H9 (cell line): ENCODE results near the gene PFDN2. TPM values are rescaled to one million over a fixed set of nuclear protein-coding genes. Genes with fewer than 3 reads are reported as not detected.

Experiments used
- DNase-seq: peaks from one replicate; pipeline ENCODE4 v3.0.0-alpha.2; 2017
- H2AFZ ChIP-seq: one replicate; pipeline ENCODE4 v1.6.1; 2013; ENCODE audit warnings: mild to moderate bottlenecking, low read length, control low read depth, moderate library complexity
- H2AK5ac ChIP-seq: 2 replicates; pipeline ENCODE4 v1.6.1; 2013; ENCODE audit warnings: low read length, control low read depth, mixed read lengths; ENCODE audit not compliant: insufficient read length
- H2BK120ac ChIP-seq: one replicate; pipeline ENCODE4 v1.6.1; 2013; ENCODE audit warnings: low read depth, mild to moderate bottlenecking, low read length, control low read depth, inconsistent platforms; ENCODE audit not compliant: poor library complexity, severe bottlenecking
- H2BK12ac ChIP-seq: 2 replicates; pipeline ENCODE4 v1.6.1; 2013; ENCODE audit warnings: low read length, control low read depth, mixed read lengths, low read depth; ENCODE audit not compliant: insufficient read length
- H2BK15ac ChIP-seq: 2 replicates; pipeline ENCODE4 v1.6.1; 2013; ENCODE audit warnings: low read depth, low read length, control low read depth
- H2BK20ac ChIP-seq: one replicate; pipeline ENCODE4 v1.6.1; 2013; ENCODE audit warnings: low read depth, mild to moderate bottlenecking, low read length, control low read depth, inconsistent platforms; ENCODE audit not compliant: poor library complexity, severe bottlenecking
- H2BK5ac ChIP-seq: 2 replicates; pipeline ENCODE4 v1.6.1; 2013; ENCODE audit warnings: low read length, control low read depth, mixed read lengths; ENCODE audit not compliant: insufficient read length
- H3K14ac ChIP-seq: 2 replicates; pipeline ENCODE4 v1.6.1; 2013; ENCODE audit warnings: low read length, control low read depth; ENCODE audit not compliant: insufficient read depth
- H3K18ac ChIP-seq: 2 replicates; pipeline ENCODE4 v1.6.1; 2013; ENCODE audit warnings: low read depth, mild to moderate bottlenecking, mixed read lengths, low read length, control low read depth; ENCODE audit not compliant: insufficient read length
- H3K23ac ChIP-seq: 2 replicates; pipeline ENCODE4 v1.6.1; 2013; ENCODE audit warnings: low read length, control low read depth, mixed read lengths, low read depth; ENCODE audit not compliant: insufficient read length
- H3K23me2 ChIP-seq: 2 replicates; pipeline ENCODE4 v1.6.1; 2013; ENCODE audit warnings: low read depth, mild to moderate bottlenecking, mixed read lengths, low read length, control low read depth; ENCODE audit not compliant: insufficient read length, poor library complexity, severe bottlenecking
- H3K27ac ChIP-seq: 2 replicates; pipeline ENCODE4 v1.5.1; 2013; ENCODE audit warnings: low read length, control low read depth, mixed read lengths, low read depth; ENCODE audit not compliant: insufficient read length
- H3K27me3 ChIP-seq: 2 replicates; pipeline ENCODE4 v1.6.1; 2013; ENCODE audit warnings: low read length, control low read depth, inconsistent platforms; ENCODE audit not compliant: insufficient read depth
- H3K4ac ChIP-seq: 2 replicates; pipeline ENCODE4 v1.6.1; 2013; ENCODE audit warnings: low read depth, mild to moderate bottlenecking, control low read depth, inconsistent platforms, low read length, moderate library complexity
- H3K4me1 ChIP-seq: 2 replicates; pipeline ENCODE4 v1.6.1; 2013; ENCODE audit warnings: low read length, control low read depth, inconsistent platforms; ENCODE audit not compliant: insufficient read depth
- H3K4me2 ChIP-seq: 2 replicates; pipeline ENCODE4 v1.6.1; 2013; ENCODE audit warnings: low read length, control low read depth, mixed read lengths; ENCODE audit not compliant: insufficient read length, insufficient read depth
- H3K56ac ChIP-seq: 2 replicates; pipeline ENCODE4 v1.6.1; 2013; ENCODE audit warnings: low read depth, mild to moderate bottlenecking, mixed read lengths, low read length, control low read depth; ENCODE audit not compliant: insufficient read length
- H3K79me1 ChIP-seq: 2 replicates; pipeline ENCODE4 v1.6.1; 2013; ENCODE audit warnings: low read depth, mild to moderate bottlenecking, moderate library complexity, low read length, control low read depth, inconsistent platforms; ENCODE audit not compliant: insufficient read depth, poor library complexity, severe bottlenecking
- H3K79me2 ChIP-seq: 2 replicates; pipeline ENCODE4 v1.6.1; 2013; ENCODE audit warnings: low read length, control low read depth, inconsistent platforms; ENCODE audit not compliant: insufficient read depth
- H3K9ac ChIP-seq: 2 replicates; pipeline ENCODE4 v1.6.1; 2013; ENCODE audit warnings: low read length, control low read depth, mixed read lengths; ENCODE audit not compliant: insufficient read length; ENCODE audit errors: extremely low read depth
- H3K9me3 ChIP-seq: one replicate; pipeline ENCODE4 v1.6.1; 2013; ENCODE audit warnings: low read depth, low read length, inconsistent platforms; ENCODE audit not compliant: control insufficient read depth
- H3T11ph ChIP-seq: one replicate; pipeline ENCODE4 v1.6.1; 2013; ENCODE audit warnings: mild to moderate bottlenecking, low read length, control low read depth, inconsistent platforms
- H4K20me1 ChIP-seq: one replicate; pipeline ENCODE4 v1.6.1; 2013; ENCODE audit not compliant: control insufficient read depth, insufficient read length, insufficient read depth
- H4K5ac ChIP-seq: 2 replicates; pipeline ENCODE4 v1.6.1; 2013; ENCODE audit warnings: low read depth, mild to moderate bottlenecking, mixed read lengths, low read length, control low read depth; ENCODE audit not compliant: insufficient read length
- H4K8ac ChIP-seq: replicated peaks from 2 replicates; pipeline ENCODE4 v1.6.1; 2013; ENCODE audit warnings: low read length, control low read depth, mixed read lengths, low read depth; ENCODE audit not compliant: insufficient read length
- H4K91ac ChIP-seq: 2 replicates; pipeline ENCODE4 v1.6.1; 2013; ENCODE audit warnings: low read depth, mild to moderate bottlenecking, moderate library complexity, mixed read lengths, low read length, control low read depth; ENCODE audit not compliant: insufficient read length
- H3K27ac Mint-ChIP-seq, 3 experiments: 2 replicates in 2 of 3; 3 replicates in 1 of 3; pipeline ENCODE4 v1.8.0; 2020 to 2021; ENCODE audit warnings: mixed read lengths in 3 of 3, mild to moderate bottlenecking in 1 of 3, moderate library complexity in 1 of 3
- H3K27me3 Mint-ChIP-seq: 2 replicates; pipeline ENCODE4 v1.8.0; 2021; ENCODE audit warnings: low read depth, mild to moderate bottlenecking, moderate library complexity, mixed read lengths
- H3K36me3 Mint-ChIP-seq, 3 experiments: 2 replicates in 2 of 3; 3 replicates in 1 of 3; pipeline ENCODE4 v1.8.0; 2020 to 2021; ENCODE audit warnings: low read depth in 3 of 3, mixed read lengths in 3 of 3; ENCODE audit not compliant: insufficient read depth in 1 of 3
- H3K4me1 Mint-ChIP-seq, 2 experiments: 2 replicates each; pipeline ENCODE4 v1.8.0; 2020; ENCODE audit warnings: mixed read lengths in 2 of 2
- H3K4me3 Mint-ChIP-seq, 2 experiments: 2 replicates in 1 of 2; 3 replicates in 1 of 2; pipeline ENCODE4 v1.8.0; 2020 to 2021; ENCODE audit warnings: mild to moderate bottlenecking in 2 of 2, mixed read lengths in 2 of 2, moderate library complexity in 1 of 2
- H3K9me3 Mint-ChIP-seq, 2 experiments: 2 replicates in 1 of 2; 3 replicates in 1 of 2; pipeline ENCODE4 v1.8.0; 2020; ENCODE audit warnings: mild to moderate bottlenecking in 2 of 2, mixed read lengths in 2 of 2, moderate library complexity in 1 of 2
- CTCF ChIP-seq: fragments of 200-600 bp; sonication (generic); conservative IDR thresholded peaks from 3 replicates; pipeline ENCODE4 v1.8.0; 2021; ENCODE audit warnings: antibody characterized with exemption, mild to moderate bottlenecking
- WGBS: extraction: QIAGEN DNeasy Blood & Tissue Kit; methylation state at CpG from one replicate; pipeline ENCODE4 v1.1.7; 2013; ENCODE audit warnings: missing lambda C conversion rate, low lambda C conversion rate, mixed read lengths; ENCODE audit not compliant: insufficient read length; ENCODE audit errors: extremely low coverage; 5-methylcytosine and 5-hydroxymethylcytosine counted together
- total RNA-seq: library from RNA; stranded (reverse); gene quantifications from 2 replicates; pipeline ENCODE4 v1.2.1, GENCODE V29; 2021

PFDN2 gene
- total RNA-seq, 1 experiment from 2014 or later = 71.8 TPM

GRCh38 chr1:161161652-161162051 lies 43.8 kb upstream of the PFDN2 start:
- WGBS = no CpG with 5 or more reads among the region's 5 CpGs

More at GRCh38 chr1:161161652-161162051, 43.8 kb upstream of the PFDN2 start:
- Histone ChIP-seq H2BK15ac (no peak overlapping the region), H3K9ac (no peak overlapping the region), H2BK5ac (no peak overlapping the region), H4K20me1 (no peaks in the 10 kb centered on the region), H2AFZ (no peak overlapping the region), H2BK12ac (no peak overlapping the region), H3K79me2 (no peaks in the 10 kb centered on the region), H4K8ac (no peak overlapping the region), H3K4me1 (no peaks in the 10 kb centered on the region), H3K9me3 (no peaks in the 10 kb centered on the region), H3K27ac (no peak overlapping the region), H3K23me2 (peaks cover 11% of the 10 kb centered on the region), H3K18ac (no peak overlapping the region), H3T11ph (no peak overlapping the region), H3K79me1 (no peaks in the 10 kb centered on the region), H3K23ac (no peak overlapping the region), H4K91ac (no peak overlapping the region), H3K27me3 (no peaks in the 10 kb centered on the region), H3K56ac (no peak overlapping the region), H4K5ac (no peak overlapping the region), H3K4me2 (no peak overlapping the region), H2AK5ac (no peak overlapping the region), H3K4ac (no peak overlapping the region), H2BK120ac (no peak overlapping the region), H3K14ac (no peak overlapping the region), H2BK20ac (no peak overlapping the region)
- DNase-seq = no peak
- Mint-ChIP-seq H3K4me3 (no peak overlapping the region), H3K4me1 (peaks cover 26 to 29% of the 10 kb centered on the region in 2 experiments), H3K9me3 (no peaks in the 10 kb centered on the region), H3K27me3 (no peaks in the 10 kb centered on the region; the same call in 1 of the 2 replicates), H3K36me3 (peaks cover 29 to 67% (median 56%) of the 10 kb centered on the region in 3 experiments), H3K27ac (no peak overlapping the region)
- TF ChIP-seq CTCF = no peak
